ENCODE results near the gene FAM222A.

Gene FAM222A

GRCh38 chr12:109673379-109673778 is 40.2 kb upstream of the FAM222A start:
- H3K9me3 ChIP-seq (ENCODE audit: control insufficient read depth, insufficient read depth, low read depth, low read length): no peaks in the 10 kb centered on the region
- CTCF ChIA-PET: interaction anchor here (1.8 kb wide), 1 partner anchor 76 kb away, joined by 10 read pairs; no protein-coding TSS in a partner anchor
- H3K4me1 ChIP-seq (ENCODE audit: control insufficient read depth, insufficient read depth, low read length): no peaks in the 10 kb centered on the region
- POLR2A ChIA-PET: no interaction called here
- H3K4me3 ChIP-seq (ENCODE audit: low read depth, low read length): no peak overlapping the region
- TF ChIP-seq ZNF202 (tag by site-specific recombination; IDR thresholded peaks at IDR 0.05; ENCODE audit: borderline replicate concordance): no peak
- no peak for TF ChIP-seq ZNF404 (tag by site-specific recombination; IDR thresholded peaks at IDR 0.05)
- no peak for TF ChIP-seq ZNF274 (IDR thresholded peaks at IDR 0.05; ENCODE audit: low read length)
- TF ChIP-seq ZNF274 (tag by site-specific recombination; IDR thresholded peaks at IDR 0.05; ENCODE audit: borderline replicate concordance): no peak
- no peak for TF ChIP-seq ZNF529 (tag by site-specific recombination; IDR thresholded peaks at IDR 0.05; ENCODE audit: insufficient replicate concordance)
- TF ChIP-seq ZNF513 (tag by site-specific recombination; IDR thresholded peaks at IDR 0.05): no peak
- no peak for TF ChIP-seq ZNF747 (tag by site-specific recombination; IDR thresholded peaks at IDR 0.05)
- TF ChIP-seq PRDM10 (tag by site-specific recombination; IDR thresholded peaks at IDR 0.05): no peak
- H3K27ac ChIP-seq (ENCODE audit: extremely low read depth, low read depth, low read length): no peak overlapping the region
- H3K36me3 ChIP-seq (ENCODE audit: control insufficient read depth in 2 of 2, insufficient read depth in 1 of 2, low read length in 2 of 2): no peaks in the 10 kb centered on the region

GRCh38 chr12:109673884-109674283 is 39.7 kb upstream of the FAM222A start:
- H3K9me3 ChIP-seq (ENCODE audit: control insufficient read depth, insufficient read depth, low read depth, low read length): no peaks in the 10 kb centered on the region
- H3K27ac ChIP-seq (ENCODE audit: extremely low read depth, low read depth, low read length): no peak overlapping the region
- TF ChIP-seq ELK4 (IDR thresholded peaks at IDR 0.05; ENCODE audit: borderline replicate concordance, low read depth, low read length) (no peak), KLF9 (tag by site-specific recombination; IDR thresholded peaks at IDR 0.05; ENCODE audit: low read depth) (no peak), SETDB1 (IDR thresholded peaks at IDR 0.05; ENCODE audit: insufficient read length, low read length) (no peak), HOXA7 (CRISPR knock-in tag; IDR thresholded peaks at IDR 0.05; ENCODE audit: borderline replicate concordance) (no peak), ZNF76 (tag by site-specific recombination; IDR thresholded peaks at IDR 0.05; ENCODE audit: borderline replicate concordance, low read depth) (no peak), ZNF629 (tag by site-specific recombination; IDR thresholded peaks at IDR 0.05) (no peak), ZNF530 (tag by site-specific recombination; IDR thresholded peaks at IDR 0.05; ENCODE audit: low read depth) (no peak), AEBP2 (tag by site-specific recombination; IDR thresholded peaks at IDR 0.05; ENCODE audit: borderline replicate concordance) (no peak), PRDM10 (tag by site-specific recombination; IDR thresholded peaks at IDR 0.05) (no peak)
- ChIA-PET CTCF (interaction anchor here (1.8 kb wide), 1 partner anchor 76 kb away, joined by 10 read pairs; no protein-coding TSS in a partner anchor), POLR2A (no interaction called here)
- H3K36me3 ChIP-seq (ENCODE audit: control insufficient read depth in 2 of 2, insufficient read depth in 1 of 2, low read length in 2 of 2): no peaks in the 10 kb centered on the region
- H3K4me1 ChIP-seq (ENCODE audit: control insufficient read depth, insufficient read depth, low read length): peaks cover 4% of the 10 kb centered on the region
- H3K4me3 ChIP-seq (ENCODE audit: low read depth, low read length): no peak overlapping the region

All from HEK293 (cell line).